Measurements from ENCODE around the gene IDH3G.

Gene IDH3G

DNA sequence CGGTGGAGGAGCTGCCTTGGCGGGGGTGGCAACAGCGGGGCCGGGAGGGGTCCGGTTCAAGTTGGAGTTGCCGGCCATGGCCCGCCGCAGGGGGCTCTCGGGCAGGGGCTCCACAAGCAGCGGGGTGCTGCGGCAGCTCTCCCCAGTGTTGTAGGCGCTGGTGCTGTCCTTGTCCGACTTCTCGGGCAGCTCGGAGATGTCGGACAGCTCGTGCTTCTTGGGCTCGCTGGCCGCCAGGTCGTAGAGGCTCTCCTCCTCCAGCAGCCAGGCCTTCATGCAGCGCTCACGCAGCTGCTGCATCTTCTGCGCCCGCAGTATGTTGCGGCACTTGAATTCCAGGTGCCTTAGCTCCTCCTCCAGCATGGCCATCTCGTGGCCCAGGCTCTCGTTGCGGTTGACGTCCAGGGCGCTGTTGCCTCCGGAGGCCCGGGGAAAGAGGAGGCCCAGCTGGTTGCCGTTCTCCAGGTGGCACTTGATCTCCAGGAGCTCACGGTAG, 10.0 kb upstream of the IDH3G start:
- Histone ChIP-seq H3K27me3 (replicated peaks; ENCODE audit: control insufficient read depth, insufficient read depth, low read length) (no peaks in the 10 kb centered on the region), H3K36me3 (ENCODE audit: control insufficient read depth, insufficient read depth, low read length) (peaks cover 2% of the 10 kb centered on the region; the same call in 1 of the 2 replicates), H3K4me3 (replicated peaks; ENCODE audit: low read depth, low read length) (no peak overlapping the region)
- no peak for DNase-seq (ENCODE audit: extremely low read depth, insufficient read length)
- TF ChIP-seq, protein P1, sequence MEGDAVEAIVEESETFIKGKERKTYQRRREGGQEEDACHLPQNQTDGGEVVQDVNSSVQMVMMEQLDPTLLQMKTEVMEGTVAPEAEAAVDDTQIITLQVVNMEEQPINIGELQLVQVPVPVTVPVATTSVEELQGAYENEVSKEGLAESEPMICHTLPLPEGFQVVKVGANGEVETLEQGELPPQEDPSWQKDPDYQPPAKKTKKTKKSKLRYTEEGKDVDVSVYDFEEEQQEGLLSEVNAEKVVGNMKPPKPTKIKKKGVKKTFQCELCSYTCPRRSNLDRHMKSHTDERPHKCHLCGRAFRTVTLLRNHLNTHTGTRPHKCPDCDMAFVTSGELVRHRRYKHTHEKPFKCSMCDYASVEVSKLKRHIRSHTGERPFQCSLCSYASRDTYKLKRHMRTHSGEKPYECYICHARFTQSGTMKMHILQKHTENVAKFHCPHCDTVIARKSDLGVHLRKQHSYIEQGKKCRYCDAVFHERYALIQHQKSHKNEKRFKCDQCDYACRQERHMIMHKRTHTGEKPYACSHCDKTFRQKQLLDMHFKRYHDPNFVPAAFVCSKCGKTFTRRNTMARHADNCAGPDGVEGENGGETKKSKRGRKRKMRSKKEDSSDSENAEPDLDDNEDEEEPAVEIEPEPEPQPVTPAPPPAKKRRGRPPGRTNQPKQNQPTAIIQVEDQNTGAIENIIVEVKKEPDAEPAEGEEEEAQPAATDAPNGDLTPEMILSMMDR (IDR thresholded peaks at IDR 0.05; ENCODE audit: insufficient read depth, low read length, poor library complexity, severe bottlenecking), result no peak

DNA sequence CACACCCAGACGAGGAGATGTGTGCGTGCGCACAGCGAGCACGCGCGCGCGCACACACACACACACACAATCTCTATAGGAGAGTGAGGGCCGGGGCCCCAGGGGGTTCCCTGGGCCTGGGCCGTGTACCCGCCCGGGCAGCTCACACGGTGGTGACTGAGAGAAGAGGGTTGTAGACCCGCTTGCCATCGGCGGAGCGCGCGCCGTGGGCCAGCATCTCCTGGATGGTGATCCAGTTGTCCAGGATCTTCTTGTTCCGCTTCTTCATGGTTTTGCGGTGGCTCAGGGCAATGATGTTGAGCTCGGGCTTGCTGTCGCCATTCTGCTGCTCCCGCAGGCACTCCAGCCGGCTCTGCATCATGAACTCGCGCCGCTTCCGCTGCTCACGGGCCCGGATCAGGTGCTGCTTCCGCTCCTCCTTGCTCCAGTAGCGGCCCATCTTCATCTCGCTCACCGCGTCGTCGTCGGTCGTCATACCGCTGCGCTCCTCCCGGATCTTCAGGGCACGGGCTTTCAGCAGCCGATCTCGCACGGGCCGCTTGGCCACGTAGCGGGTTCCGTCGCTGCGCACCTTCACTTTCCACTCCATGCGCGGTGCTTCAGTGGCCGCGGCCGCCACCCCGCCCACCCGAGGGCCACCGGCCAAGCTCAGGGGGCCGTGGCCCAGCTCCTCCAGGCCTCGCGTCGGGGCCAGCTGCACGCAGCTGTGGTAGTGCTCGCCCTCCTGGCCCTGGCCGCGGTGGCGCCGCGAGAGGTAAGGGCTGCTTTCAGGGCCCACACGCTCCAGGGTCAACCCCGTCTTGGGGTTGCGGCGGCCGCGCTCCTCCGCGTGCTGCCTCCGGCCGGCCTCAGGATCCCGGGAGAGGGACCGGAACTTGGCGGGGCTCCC, 9.3 kb upstream of the IDH3G start:
- DNase-seq (ENCODE audit: extremely low read depth, insufficient read length), result no peak
- Histone ChIP-seq H3K27me3 (replicated peaks; ENCODE audit: control insufficient read depth, insufficient read depth, low read length) (no peaks in the 10 kb centered on the region), H3K4me3 (replicated peaks; ENCODE audit: low read depth, low read length) (no peak overlapping the region), H3K36me3 (ENCODE audit: control insufficient read depth, insufficient read depth, low read length) (peaks cover 3% of the 10 kb centered on the region; the same call in 1 of the 2 replicates)
- TF ChIP-seq, protein P1 (IDR thresholded peaks at IDR 0.05; ENCODE audit: insufficient read depth, low read length, poor library complexity, severe bottlenecking), result no peak

DNA sequence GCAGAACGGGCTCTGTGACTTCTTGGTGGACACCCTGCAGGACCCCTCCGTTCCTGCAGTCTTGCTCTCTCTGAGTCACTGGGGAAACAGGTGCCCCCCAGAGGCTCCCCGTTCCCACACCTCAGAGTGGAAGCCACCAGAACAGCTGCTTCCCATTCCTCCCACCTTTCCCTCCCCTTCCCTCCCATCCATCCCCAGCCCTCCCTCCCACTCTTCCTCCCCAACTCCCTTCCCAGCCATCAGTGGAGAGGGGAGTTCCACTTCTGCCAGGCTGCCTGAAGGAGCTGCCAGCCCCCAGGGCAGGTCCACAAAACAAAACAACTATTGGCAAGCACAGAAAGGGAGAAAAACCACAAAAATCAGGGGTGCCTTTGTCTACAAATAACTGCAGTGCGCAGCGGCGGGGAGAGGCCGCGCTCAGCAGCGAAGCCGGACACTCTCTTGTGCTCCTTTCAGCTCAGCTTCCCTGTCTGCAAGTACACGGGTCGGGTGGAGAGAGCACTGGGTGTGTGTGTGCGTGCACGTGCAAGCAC, 8.4 kb upstream of the IDH3G start:
- no peak for DNase-seq (ENCODE audit: extremely low read depth, insufficient read length)
- peaks cover 7% of the 10 kb centered on the region for H3K36me3 ChIP-seq (ENCODE audit: control insufficient read depth, insufficient read depth, low read length)
- TF ChIP-seq, protein P1 (IDR thresholded peaks at IDR 0.05; ENCODE audit: insufficient read depth, low read length, poor library complexity, severe bottlenecking), result no peak
- H3K27me3 ChIP-seq (replicated peaks; ENCODE audit: control insufficient read depth, insufficient read depth, low read length), result no peaks in the 10 kb centered on the region
- H3K4me3 ChIP-seq (replicated peaks; ENCODE audit: low read depth, low read length), result no peak overlapping the region

DNA sequence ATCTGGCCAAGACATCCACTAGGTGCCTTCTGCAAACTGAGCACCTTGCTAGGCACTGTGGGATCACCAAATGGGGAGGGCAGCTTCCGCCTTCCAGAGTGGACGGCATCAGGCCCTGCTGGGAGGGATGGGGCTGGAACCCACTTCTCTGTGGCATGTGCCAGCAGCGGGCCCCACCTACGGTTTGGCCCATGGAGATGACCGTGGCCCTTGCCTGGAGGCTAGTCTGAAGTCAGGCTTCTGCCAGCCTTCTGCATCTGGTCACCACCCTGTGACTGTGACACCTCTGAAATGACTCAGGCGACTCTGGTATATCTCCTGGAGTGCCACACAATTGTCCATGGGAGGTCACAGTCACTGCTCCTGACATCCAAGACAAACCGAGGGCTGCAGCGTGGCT, 7.5 kb upstream of the IDH3G start:
- Histone ChIP-seq H3K4me3 (replicated peaks; ENCODE audit: low read depth, low read length) (no peak overlapping the region), H3K36me3 (ENCODE audit: control insufficient read depth, insufficient read depth, low read length) (peaks cover 13% of the 10 kb centered on the region), H3K27me3 (replicated peaks; ENCODE audit: control insufficient read depth, insufficient read depth, low read length) (no peaks in the 10 kb centered on the region)
- TF ChIP-seq, protein P1 (IDR thresholded peaks at IDR 0.05; ENCODE audit: insufficient read depth, low read length, poor library complexity, severe bottlenecking), result no peak
- no peak for DNase-seq (ENCODE audit: extremely low read depth, insufficient read length)

DNA sequence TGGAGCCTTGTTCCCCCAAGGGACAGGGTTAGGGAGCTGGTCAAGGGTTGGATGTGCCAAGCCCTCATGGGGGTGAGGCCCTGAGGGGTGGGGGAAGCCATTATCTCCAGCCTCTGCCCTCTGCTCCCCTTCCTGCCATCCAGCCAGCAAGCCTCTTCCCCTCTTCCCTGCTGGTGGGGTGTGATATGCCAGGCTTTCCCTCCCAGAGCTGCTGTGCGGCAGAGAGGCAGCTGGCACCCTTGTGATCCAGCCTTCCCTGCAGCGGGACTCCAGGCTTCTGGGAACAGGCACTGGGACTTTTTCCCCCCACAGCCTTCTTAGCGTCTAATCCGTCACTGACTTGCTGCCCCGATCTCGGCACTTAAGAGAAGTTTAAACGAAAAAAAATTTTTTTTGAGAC, 6.6 kb upstream of the IDH3G start:
- Histone ChIP-seq H3K27me3 (replicated peaks; ENCODE audit: control insufficient read depth, insufficient read depth, low read length) (no peaks in the 10 kb centered on the region), H3K4me3 (replicated peaks; ENCODE audit: low read depth, low read length) (no peak overlapping the region), H3K36me3 (ENCODE audit: control insufficient read depth, insufficient read depth, low read length) (peaks cover 19% of the 10 kb centered on the region)
- DNase-seq (ENCODE audit: extremely low read depth, insufficient read length), result no peak
- TF ChIP-seq, protein P1 (IDR thresholded peaks at IDR 0.05; ENCODE audit: insufficient read depth, low read length, poor library complexity, severe bottlenecking), result no peak

All from GM06990 (cell line).